ENCODE measurements around the gene MPEG1.

The MPEG1 gene

DNA sequence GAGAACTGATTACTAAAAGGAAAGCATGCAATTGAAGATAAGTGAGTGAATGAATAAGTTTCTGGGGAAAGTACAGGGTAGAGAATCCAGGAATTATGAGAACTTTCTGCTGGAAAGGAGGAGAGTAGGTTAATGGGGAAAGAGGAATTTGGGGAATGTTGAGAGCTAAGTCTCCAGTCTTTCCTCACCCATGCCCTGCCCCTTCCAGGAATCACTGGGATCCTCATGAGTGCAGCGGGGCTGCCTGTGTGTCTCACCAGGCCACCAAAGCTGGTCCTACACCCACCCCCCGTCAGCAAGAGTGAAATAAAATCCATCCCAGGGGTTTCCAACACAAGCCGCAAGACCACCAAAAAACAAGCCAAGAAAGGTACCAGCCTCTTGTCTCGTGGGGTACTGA, 23.8 kb downstream of the MPEG1 start:
- in situ Hi-C loops (cut with HindIII; ENCODE audit: low sequenced_read_pairs): no loop called here

DNA sequence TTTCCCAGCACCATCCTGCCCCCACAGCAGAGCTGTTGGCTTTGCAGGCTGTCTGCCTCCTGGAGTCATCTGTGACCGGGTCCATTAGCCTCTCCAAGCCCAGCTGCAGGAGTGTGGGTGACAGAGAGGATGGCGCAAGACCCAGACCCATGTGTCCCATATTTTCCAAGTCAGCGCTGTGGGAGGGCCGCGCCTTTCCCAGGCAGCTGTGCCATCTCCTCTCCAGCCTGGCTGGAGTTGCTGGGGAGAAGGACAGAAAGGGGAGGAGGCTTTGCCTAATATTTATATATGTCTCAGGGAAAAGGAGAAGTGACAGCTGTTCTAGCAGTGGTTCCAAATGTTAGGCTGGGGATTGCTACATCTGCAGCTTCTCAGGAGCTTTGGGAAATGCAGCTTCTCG, 25.1 kb downstream of the MPEG1 start:
- in situ Hi-C loops (cut with HindIII; ENCODE audit: low sequenced_read_pairs): no loop called here

DNA sequence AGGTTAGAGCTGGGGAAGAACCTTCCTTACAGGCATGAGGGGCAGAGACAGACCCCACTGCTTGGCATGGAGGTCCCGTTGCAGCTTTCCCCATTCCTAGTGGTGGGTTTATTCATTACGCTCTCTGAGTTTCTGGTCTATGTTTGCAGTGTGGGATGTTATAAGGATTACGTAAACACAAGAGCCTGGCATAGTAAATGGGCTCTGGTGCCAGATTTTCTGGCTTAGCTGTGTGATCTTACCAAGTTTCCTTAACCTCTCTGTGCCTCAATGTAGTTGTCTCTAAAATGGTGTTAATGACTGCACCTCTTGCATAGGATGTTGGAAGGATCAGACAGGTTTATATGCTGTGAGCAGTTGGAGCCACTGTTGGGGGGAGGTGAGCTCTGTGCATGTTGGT, 25.7 kb downstream of the MPEG1 start:
- in situ Hi-C loops (cut with HindIII; ENCODE audit: low sequenced_read_pairs): no loop called here

DNA sequence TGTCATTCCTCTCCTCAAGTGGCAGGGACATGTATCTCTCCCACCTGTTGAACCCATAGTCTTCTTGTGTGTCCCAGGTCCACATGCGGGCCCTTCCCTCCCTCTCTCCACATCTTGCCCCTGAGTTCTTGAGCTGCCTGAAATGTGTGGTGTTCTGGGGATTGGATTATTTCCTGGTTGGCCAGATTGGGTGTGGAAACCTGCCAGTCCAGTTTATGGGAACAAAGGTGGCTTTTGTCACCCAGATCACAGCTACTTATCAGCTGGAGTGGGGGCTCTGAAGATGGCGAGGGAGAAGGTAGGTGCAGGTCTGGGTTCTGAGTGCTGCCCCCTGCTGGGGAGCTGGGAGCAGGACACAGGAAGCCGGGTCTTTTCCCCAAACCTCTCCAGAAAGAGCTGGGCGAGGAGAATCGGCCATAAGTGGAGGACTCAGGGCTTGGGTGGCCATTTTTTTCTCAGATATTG, 26.6 kb downstream of the MPEG1 start:
- in situ Hi-C loops (cut with HindIII; ENCODE audit: low sequenced_read_pairs): no loop called here

DNA sequence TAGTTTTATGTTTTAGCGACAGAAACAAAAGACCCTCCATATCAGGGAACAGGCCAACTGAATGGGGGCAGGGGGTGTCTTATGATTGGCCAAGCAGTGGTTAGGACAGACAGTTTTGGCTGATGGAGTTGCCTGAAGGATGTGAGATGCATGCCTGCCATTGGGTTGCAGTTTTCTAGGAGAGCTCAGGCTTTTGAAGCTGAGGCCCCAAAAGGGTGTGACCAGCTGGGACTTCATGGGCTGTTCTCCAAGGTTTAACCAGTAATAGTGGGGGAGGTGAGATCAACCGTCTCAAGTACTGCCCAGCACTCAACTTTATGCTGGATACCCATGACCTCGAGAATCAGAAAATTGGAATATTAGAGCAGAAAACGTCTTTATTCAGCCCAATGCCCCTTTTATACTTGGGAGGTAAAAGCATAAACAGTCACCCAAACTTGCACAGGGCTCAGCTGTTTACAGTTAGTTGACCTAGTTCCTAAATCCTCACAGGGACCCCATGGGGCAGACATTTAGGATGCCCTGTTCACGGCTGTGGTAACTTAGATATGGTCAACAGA, 27.3 kb downstream of the MPEG1 start:
- in situ Hi-C loops (cut with HindIII; ENCODE audit: low sequenced_read_pairs): no loop called here

DNA sequence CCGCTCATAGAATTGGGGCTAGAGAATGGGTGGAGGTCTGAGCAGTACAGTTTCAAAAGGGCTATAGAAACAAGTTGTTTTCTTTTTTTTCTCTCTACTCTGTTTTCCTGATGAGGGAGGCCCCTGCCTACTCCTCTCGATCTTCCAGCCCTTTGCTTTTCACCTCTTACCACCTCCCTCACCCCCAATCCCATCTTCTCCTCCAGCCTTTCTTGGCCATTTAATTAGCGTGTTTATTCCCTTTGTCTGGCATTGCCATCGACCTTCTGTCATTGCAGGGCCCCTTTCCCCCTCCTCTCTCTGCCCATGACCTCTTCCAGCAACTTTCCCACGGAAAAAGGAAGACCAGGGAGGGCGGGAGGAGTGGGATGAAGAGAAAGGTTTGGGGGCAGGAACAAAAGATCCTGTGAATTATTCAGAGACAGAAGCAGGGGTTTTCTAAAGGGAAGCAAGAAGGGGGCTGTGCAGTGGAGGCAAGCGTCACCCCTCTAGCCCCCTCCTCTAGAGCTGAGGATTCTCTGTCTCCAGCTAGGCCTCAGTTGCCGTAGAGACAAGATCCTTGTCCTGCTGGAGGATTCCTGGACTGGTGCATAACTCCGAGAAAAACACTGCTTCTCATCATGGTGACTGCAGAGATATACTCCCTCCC, 27.9 kb downstream of the MPEG1 start:
- in situ Hi-C loops (cut with HindIII; ENCODE audit: low sequenced_read_pairs): no loop called here

DNA sequence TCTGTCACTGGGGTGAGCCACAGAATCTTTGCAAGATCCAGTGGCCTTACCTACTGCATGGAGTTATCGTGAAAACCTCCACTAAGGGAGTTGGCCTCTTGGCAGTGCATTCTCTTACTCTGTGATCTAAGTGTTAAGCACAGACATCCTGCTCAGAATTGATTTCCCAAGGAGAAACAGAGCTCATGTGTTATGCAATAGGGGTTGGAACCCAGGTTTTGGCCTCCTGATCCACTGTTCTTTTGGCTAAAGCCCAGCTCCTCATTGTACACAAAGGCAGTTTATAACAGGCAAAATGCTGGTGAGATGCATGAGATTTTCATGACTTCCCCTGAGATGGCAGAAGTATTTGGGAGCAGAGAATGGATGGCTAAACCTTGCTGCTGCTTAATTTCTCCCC, 29.0 kb downstream of the MPEG1 start:
- in situ Hi-C loops (cut with HindIII; ENCODE audit: low sequenced_read_pairs): no loop called here

DNA sequence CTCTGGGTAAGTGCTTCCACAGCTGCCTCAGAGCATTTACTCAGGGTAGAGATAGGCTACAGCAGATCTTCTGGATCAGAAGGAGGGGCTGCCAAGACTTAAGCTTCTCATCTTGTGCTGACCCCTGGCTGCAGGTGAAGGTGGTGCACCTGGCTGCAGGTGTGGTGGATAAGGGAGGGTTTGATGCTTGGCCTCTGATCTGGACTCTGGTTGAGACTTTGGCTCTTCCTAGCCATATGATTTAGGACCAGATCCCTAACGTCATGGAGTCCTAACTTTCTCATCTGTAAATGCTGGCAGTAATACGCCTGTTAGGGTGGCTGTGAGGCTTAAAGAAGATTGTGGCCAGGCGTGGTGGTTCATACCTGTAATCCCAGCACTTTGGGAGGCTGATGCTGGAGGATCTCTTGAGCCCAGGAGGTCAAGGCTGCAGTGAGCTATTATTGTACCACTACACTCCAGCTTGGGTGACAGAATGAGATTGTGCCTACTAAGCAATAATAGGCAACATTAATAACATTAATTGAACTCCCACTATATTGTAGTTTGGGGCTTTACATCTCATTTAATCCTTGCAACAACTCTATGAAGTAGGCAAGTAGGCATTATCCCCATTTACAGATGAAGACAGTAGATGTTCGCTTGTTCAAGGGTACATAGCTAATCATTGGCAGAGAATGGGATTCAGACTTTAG, 30.1 kb downstream of the MPEG1 start:
- in situ Hi-C loops (cut with HindIII; ENCODE audit: low sequenced_read_pairs): no loop called here

DNA sequence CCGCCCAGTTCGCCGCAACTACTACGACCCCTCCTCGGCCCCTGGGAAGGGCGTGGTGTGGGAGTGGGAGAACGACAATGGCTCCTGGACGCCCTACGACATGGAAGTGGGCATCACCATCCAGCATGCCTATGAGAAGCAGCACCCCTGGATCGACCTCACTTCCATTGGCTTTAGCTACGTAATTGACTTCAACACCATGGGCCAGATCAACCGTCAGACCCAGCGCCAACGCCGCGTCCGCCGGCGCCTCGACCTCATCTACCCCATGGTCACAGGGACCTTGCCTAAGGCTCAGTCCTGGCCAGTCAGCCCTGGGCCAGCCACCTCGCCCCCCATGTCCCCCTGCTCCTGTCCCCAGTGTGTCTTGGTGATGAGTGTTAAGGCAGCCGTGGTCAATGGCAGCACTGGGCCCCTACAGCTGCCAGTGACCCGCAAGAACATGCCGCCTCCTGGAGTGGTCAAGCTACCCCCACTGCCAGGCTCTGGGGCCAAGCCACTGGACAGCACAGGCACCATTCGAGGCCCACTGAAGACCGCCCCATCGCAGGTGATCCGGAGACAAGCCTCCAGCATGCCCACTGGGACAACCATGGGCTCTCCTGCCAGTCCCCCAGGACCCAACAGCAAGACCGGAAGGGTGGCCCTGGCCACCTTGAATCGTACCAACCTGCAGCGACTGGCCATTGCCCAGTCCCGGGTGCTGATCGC, 30.8 kb downstream of the MPEG1 start:
- in situ Hi-C loops (cut with HindIII; ENCODE audit: low sequenced_read_pairs): no loop called here

DNA sequence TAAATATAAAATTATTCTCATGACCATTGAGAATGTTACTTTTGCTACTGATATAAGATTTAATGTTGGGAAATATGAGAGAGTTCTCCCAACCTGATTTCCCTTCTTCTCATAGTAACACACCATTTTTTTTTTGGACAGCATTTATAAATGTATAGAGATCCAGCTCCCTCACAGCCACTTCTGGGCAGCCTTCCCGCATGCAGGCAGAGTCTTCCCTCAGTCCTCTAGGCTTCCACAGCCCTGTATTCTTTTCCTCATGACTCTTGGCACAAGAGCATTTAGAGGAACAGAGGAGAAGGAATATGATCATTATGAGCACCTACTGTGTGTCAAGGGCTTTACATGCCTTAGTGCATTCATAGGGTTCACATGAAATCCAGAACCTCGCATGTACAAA, 31.8 kb downstream of the MPEG1 start:
- in situ Hi-C loops (cut with HindIII; ENCODE audit: low sequenced_read_pairs): no loop called here

DNA sequence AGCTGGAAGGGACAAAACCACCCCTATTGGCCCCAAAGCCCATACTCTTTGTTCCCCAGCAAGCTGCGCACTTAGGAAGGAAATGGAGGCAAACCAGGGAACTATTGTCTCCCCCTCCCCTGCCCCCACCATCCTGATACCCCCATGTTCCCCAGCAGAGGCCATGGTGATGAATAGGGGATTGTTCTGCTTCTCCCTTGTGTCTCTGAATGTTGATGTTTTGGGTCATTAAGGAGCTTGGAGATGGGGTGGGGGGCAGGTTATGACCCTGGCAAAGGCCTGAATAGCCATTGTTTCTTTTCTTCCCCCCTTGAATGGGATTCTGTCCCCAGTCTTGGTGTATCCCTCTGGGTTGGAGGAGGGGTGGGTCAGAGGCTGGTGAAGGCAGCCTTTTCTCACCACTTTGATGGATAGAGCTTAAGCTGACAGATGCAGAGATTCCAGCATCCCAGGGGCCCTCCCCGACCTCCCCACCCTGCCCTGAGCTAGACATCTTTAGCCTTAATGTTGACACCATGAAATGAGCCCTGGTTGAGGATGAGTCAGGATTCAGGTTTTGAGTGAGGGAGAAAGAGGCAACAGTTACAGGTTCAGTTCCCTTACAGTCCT, 32.5 kb downstream of the MPEG1 start:
- in situ Hi-C loops (cut with HindIII; ENCODE audit: low sequenced_read_pairs): no loop called here

DNA sequence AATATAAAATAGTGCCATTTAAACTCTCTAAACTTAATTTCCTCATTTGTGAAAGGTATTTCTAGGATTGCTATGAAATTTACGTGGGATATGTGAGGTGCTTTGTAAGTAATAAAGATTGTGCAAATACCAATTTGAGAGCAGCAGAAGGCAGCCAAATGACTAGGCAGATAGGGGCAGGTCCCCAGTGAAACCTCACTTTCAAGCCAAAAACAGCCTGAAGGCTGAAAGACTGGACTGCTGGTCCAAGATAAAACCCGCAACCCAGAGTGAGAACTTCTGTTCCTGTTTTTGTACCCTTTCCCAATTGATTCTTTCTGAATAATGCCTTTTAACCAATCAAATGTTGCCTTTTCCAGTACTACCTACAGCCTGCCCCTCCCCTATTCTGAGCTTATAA, 33.6 kb downstream of the MPEG1 start:
- in situ Hi-C loops (cut with HindIII; ENCODE audit: low sequenced_read_pairs): no loop called here

DNA sequence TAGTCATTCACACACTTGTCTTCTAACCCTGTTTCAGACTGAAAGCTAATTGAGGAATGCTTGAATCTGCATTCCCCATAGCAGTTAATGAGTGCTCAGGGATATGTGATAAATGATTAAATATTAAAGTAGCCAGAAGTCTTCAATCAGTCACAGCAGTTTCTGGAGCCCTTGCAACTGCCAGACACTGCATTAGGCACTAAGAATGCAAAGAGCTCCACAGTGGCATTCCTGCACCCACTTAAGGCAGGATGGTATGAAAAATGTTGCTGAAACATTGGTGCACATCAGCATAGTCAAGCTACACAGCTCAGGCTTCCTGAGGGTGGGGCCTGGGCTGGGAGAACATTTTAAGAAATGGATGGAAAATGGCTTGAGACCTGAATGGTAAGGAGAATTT, 34.3 kb downstream of the MPEG1 start:
- in situ Hi-C loops (cut with HindIII; ENCODE audit: low sequenced_read_pairs): no loop called here

DNA sequence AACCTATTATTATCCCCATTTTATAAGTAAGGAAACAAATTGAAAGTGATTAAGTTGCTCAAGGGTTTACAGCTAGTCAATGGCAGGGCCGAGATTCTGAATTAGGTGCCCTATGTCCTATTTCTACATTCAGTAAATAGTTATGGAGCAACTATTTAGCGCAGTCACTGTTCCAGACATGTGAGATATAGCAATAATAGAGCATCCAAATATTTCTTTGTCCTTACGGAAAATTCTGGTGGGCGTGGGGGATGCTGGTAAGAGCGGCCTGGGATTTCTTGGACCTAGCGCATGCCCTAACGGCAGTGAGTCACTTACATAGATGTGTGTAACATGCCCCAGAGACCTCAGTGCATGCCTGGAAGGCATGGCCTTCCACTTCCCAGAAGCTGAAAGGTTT, 36.4 kb downstream of the MPEG1 start:
- in situ Hi-C loops (cut with HindIII; ENCODE audit: low sequenced_read_pairs): no loop called here

DNA sequence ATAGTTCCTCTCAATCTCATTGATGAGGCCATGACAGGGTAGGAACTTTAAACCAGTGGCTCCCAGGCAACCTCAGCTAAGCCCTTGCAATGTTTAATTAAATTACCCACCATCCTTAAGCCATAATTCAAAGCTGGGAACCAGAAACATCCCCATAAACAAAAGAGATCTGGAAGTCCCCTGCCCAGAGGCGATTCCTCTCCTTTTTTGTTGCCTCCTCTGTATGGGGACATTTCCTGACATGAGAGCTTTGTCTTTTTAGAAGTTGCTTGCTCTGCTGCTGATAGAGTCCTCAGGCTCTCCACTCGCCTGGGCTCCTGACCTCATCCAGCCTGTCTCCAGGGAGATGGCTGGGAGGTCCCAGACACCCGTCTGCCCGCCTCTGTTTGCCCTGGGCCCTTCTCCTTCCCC, 37.6 kb downstream of the MPEG1 start:
- in situ Hi-C loops (cut with HindIII; ENCODE audit: low sequenced_read_pairs): no loop called here

DNA sequence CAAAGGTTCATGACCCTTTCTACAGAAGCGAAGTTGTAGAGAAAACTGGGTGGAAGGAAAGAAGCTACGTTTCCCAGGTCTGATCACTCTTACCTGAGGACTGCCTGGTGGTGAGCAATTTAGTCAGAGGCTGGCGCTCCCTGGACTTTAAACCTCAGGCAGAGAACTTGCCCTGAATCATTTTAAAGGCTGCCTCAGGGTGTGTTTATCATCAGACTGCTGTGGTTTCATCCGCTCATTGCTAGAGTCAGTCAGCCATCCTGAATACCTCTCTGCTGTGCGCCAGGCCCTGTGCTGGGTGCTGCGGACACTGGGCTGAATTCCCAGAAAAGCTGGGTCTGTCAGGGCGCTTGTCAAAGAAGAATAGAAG, 38.1 kb downstream of the MPEG1 start:
- in situ Hi-C loops (cut with HindIII; ENCODE audit: low sequenced_read_pairs): no loop called here

DNA sequence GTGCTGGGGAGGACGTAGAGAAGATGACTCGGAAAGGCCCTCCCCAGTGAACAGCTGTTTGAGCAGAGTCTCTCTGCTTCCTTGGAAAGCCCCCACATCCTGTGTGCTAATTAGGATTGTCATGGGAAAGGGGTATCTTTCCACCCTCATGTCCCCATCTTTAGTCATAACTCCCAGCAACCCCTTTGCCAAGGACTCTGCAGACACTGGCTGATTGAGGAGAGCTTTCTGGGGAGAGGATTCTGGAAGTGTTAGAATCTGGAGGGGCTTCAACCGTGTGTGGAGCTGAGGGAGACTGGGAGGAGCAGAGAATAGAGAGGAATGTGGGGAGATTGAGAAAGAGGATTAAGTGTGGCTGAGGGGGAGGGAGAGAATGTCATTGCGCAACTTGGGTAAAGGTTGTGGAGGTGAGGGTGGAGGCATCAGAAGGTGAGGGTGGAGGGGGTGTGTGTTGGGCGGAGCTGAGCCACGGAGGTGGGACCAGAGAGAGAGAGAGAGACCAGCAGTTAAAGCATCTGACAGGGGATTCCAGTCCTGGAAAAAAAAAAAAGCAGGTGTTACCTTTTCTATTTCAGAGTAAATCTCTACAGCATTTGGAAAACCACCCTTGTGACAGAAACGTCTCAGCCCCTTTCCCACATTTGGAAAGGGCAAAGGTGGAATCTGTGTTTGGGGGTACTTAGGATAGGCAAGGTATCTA, 38.6 kb downstream of the MPEG1 start:
- in situ Hi-C loops (cut with HindIII; ENCODE audit: low sequenced_read_pairs): no loop called here

DNA sequence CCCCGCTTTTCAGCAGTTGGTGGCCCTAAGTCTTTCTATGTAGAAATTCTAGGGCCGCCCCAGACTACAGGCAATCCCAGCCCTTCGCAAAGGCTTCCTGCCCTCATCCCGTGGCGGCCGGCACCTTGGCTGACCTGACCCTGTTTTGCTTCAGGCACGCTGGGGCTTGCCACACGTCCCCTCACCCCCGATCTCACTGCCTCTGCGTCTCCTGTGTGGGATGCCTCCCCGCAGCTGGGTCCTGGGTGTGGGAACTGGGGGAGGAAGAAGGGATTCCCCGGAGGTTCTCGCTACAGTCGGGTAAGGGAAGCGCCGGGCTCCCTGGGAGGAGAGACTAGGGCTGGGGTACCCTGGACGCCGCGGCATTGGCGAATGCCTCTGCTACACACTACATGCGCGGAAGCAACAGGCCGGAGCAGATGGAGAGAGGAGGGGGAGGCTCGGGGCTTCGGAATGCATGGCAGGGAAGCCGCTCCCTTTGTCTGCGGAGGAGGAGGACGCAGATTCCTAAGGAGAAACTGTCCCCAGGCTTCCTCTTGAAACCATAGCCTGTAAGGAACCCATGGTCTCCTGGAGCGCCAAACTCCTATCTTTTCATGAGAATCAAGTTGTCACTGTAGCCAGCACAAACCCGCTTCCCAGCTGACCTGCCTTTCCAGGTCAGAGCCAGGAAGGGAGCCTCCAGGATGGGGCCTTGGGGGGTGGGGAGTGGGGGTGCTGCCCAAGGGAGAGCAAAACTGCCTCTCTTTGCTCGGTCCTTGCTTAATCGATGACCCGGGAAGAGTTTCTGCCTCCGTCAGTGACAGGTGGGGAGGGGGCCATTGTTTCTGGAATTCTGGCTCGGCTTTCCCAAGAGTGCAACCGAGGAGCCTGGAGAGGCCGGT, 39.4 kb downstream of the MPEG1 start:
- in situ Hi-C loops (cut with HindIII; ENCODE audit: low sequenced_read_pairs): no loop called here

DNA sequence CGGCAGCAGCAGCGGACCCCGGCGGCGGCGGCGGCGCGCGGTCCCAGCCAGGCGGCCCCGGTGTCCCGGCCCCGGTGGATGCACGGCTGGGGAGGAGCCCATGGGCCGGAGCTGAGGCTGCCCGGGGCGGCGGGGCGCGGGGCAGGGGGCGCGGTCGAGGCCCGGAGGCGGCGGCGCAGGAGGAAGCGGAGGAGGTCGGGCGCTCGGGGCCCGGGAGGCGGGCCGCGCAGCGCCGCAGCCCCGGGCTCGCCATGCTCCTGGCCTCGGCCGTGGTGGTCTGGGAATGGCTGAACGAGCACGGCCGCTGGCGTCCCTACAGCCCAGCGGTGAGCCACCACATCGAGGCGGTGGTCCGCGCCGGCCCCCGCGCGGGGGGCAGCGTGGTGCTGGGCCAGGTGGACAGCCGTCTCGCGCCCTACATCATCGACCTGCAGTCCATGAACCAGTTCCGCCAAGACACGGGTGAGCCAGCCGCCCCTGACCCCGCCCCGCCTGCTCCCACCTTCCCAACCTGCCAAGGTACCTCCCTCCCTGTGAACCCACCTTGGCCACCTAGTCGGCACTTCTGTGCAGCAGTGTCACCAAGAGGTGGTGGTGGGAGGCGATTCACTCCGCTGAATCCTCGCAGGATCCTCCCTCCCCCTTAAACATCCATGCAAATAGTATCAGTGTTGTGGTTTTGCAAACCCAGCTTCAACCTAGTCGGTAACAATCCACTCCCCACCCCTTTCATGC, 40.2 kb downstream of the MPEG1 start:
- in situ Hi-C loops (cut with HindIII; ENCODE audit: low sequenced_read_pairs): no loop called here
